DMS153 (cell line): ENCODE data around the gene KPNA4.

Experiments
- DNase-seq: peaks from one replicate; lab custom pipeline; 2025; lab: John Stamatoyannopoulos, UW

KPNA4 gene

GRCh38 chr3:160450846-160451245, 114.5 kb downstream of the KPNA4 start:
- DNase-seq: no peak

- no peak for DNase-seq
Measured at GRCh38 chr3:160449636-160450598, 115.5 kb downstream of the KPNA4 start, which contains the start of gene TRIM59. Gene TRIM59, minus strand, starts transcription at chr3:160449786. Its CDS starts 10,603 bp downstream, at chr3:160439183.

DNA sequence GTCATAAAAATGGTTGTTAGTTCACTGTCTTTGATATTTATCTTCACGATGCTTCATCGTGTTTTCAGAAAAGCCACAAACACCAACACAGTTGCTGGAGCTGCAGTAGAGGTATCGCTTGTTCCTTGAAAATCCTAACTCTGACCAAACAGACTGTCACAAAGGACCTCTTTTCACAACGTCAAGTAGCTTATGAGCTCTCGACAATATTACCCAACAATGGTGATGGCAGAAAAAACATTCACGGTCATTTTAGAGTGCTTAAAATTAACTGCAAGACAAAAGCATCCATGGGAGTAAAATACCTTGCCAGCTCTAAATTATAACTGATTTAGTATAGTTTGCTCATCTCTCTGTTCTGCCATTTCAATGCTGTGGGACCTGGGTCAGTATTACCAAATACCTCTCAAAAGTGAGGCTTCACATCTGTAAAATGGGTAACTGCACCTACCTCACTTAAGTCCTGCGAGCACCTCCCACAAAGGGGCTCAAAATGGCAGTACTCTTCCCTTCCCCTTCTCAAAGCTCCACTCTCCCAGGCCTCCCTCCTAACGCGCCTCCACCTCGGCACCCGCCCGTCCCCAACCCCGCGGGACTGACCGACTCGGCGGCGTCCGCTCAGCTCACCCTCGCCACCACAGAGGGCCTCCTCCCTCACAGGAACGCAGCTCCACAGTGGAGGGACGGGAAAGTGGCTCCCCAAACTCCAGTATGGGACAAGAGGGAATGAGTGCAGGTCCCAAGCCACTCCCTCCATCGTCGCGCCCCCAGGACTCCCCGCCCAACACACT, 116.3 kb downstream of the KPNA4 start:
- DNase-seq: no peak

- no peak for DNase-seq
Measured at GRCh38 chr3:160447544-160447943, 117.8 kb downstream of the KPNA4 start.

DNA sequence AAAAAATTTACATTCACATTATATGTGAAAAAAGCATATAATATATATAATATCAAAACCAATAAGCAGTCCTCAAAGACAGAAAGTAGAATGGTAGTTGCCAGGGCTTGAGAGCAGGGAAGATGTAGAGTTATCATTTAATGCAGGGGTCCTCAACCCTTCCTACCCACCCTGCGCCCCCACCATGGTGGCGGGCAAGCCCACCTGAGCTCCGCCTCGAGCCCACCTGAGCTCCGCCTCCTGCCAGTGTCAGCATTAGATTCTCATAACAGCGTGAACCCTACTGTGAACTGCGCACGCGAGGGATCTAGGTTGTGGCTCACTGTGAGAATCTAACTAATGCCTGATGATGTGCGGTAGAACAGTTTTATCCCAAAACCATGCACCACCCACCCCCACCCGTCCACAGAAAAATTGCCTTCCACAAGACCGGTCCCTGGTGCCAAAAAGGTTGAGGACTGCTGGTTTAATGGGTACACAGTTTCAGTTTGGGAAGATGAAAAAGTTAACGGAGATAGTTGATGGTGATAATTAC, 118.8 kb downstream of the KPNA4 start:
- DNase-seq: no peak

GRCh38 chr3:160445854-160446253, 119.5 kb downstream of the KPNA4 start:
- no peak for DNase-seq
